MV-4-11 (cell line): ENCODE results near the gene PIP4K2A.
"Not testable (repeated sequence)": the region's sequence is repeated elsewhere in the genome, so short reads cannot be mapped to it uniquely, and the experiment has no call there.

ENCODE experiments used
- DNase-seq: peaks from one replicate; lab custom pipeline; 2025; lab: John Stamatoyannopoulos, UW

The PIP4K2A gene

DNA sequence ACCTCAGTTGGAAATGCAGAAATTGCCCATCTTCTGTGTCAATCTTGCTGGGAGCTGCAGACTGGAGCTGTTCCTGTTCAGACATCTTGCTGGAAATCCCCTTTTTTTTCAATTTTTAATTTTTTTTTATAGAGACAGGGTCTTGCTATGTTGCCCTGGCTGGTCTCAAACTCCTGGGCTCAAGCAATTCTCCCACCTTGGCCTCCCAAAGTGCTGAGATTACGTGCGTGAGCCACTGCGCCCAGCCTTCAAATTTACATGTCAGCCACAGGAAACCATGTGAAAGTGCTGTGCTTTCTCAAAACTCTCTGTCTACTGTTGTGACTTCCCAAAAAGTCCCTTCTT is 200.0 kb downstream of the PIP4K2A start:
- not testable (repeated sequence) for DNase-seq

DNA sequence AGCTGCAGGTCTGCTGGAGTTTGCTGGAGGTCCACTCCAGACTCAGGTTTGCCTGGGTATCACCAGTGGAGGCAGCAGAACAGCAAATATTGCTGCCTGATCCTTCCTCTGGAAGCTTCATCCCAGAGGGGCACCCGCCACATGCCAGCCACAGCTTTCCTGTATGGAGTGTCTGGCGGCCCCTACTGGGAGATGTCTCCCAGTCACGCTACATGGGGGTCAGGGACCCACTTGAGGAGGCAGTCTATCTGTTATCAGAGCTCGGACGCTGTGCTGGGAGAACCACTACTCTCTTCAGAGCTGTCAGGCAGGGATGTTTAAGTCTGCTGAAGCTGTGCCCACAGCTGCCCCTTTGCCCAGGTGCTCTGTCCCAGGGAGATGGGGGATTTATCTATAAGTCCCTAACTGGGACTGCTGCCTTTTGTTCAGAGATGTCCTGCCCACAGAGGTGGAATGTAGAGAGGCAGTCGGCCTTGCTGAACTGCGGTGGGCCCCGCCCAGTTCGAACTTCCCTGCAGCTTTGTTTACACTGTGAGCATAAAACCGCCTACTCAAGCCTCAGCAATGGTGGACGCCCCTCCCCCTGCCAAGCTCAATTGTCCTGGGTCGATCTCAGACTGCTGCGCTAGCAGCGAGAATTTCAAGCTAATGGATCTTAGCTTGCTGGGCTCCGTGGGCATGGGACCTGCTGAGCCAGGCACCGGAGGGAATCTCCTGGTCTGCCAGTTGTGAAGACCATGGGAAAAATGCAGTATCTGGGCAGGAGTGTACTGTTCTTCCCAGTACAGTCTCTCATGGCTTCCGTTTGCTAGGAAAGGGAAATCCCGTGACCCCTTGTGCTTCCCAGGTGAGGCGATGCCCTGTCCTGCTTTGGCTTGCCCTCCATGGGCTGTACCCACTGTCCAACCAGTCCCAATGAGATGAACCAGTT is 200.6 kb downstream of the PIP4K2A start:
- DNase-seq: not testable (repeated sequence)

DNA sequence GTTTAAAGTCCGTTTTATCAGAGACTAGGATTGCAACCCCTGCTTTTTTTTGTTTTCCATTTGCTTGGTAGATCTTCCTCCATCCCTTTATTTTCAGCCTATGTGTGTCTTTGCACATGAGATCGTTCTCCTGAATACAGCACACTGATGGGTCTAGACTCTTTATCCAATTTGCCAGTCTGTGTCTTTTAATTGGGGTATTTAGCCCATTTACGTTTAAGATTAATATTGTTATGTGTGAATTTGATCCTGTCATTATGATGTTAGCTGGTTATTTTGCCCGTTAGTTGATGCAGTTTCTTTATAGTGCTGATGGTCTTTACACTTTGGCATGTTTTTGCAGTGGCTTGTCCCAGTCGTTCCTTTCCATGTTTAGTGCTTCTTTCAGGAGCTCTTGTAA is 202.4 kb downstream of the PIP4K2A start:
- DNase-seq: not testable (repeated sequence)

DNA sequence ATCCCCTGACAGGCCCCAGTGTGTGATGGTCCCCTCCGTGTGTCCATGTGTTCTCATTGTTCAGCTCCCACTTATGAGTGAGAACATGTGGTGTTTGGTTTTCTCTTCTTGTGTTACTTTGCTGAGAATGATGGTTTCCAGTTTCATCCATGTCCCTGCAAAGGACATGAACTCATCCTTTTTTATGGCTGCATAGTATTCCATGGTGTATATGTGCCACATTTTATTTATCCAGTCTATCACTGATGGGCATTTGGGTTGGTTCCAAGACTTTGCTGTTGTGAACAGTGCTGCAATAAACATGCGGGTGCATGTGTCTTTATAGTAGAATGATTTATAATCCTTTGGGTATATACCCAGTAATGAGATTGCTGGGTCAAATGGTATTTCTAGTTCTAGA is 206.2 kb downstream of the PIP4K2A start:
- DNase-seq: not testable (repeated sequence)

DNA sequence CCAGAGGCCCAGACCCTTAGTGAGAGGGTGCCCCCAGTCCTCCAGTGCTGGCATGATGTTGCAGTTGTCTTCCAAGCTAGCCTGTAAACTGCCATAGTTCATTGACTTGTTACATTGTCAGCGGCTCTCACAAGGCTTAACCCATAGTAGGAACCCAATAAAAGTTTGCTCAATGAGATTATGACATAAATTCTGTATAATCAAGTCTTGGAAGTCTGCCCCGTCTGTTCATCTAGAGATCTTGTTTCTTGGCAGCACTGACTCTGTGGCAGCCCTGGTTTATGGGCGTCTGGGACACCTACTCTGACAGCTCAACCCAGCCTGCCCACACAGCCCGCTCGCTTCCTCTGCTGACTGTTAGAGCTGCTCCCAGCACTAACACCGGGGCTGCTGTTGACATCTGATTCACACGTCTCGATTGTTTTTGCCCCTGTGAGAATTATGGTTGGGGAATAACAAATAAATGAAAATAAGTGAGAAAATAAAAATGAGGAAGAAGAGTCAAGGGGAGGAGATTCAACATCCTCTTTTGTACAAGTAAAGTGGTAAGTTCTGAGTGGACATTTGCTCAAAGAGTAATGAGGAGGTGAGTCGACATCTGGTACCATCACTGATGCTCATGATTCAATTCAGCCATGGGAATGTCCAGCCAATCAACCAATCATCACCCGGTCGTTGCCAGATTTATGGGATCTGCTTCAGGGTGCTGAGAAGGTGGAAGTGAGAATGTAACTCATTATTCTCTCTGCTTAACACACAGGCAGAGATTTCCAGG is 208.3 kb downstream of the PIP4K2A start:
- peak; percentile 38 for DNase-seq

DNA sequence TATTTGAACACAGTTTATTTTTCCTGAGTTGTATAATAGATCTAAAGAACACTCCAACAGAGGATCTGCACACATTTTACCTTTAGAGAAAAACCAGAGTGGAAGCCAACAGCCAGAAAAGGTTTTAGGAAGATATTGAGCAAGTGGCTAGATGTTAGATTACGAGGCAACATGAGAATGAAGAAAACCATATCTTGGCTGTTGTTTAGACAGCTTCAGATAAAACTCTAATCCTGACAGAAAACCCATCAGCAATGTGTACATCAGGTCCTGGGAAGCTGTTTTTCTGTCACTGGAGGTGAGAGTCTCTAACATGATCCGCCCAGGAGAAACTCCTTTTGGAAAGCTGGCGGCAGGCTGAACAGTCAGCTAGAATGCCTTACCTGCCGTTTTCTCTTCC is 209.6 kb downstream of the PIP4K2A start:
- no peak for DNase-seq

DNA sequence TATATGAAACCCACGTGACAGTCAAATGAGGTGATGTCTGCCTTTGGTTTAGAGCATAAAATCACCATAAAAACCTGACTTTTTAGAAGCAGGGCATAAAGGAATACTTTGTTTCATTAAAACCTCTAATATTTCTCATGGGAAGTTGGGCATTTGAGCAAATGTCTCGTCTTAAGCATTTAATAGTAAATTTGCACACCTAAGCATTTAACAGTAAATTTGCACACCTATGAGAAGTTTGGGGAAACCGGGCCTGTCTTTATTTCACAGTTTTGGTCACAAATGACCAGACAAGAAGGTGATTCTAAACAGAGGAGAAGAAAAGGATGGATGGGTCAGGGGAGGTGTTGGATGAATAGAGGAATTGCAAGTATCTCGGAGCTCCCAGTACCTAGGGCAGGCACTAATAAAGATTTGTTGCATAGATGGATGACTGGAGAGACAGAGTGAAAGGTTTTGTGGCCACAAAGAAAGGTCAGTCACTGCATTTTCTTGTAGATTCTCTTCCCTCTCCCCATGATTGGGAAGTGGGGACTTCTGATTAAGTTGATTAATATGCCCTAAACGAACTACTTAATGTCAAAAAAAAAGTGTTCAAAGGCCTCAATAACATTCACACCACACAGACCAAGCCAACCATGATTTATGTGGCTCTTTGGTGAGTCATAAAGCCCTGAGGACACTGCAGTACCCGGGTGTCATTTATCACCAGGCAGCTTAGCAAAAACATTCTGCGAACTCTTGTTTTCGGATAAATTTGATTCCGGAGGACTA is 210.9 kb downstream of the PIP4K2A start:
- peak; percentile 34 for DNase-seq

DNA sequence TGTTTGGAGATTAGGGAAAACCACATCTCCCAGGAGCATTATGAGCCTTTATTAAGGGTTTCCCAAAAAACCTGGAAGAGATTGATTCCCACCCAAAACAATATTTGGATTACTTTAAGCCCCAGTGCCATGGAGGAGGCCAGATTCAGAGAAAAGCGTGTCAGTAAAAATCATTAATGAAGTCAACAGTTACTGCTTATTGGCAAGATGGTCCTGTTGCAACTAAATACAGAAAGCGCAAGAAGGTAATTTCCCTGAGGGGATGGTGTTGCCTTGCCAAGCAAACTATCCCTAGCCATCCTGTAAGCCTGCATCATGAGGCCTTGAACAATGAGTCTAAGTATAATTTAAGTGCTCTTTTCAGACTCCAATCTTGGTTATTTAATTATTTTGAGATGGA is 212.5 kb downstream of the PIP4K2A start:
- DNase-seq: no peak

DNA sequence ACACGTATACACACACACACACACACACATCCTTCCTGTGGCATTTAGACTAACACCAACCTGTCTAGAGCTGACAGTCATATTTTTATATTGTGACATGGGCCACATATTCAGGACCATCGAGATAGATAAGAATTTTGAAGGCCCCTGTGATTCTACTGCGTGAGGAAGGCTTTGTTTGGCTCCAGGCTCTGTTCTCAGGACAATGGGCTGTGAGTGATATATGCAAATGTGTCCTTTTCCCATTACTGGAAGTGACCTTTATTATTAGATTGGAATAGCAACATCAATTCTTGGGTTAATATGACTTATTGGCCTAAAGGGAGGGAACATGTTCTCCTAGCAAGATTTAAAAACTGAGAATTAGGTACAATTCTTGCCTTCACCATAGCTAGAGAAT is 213.0 kb downstream of the PIP4K2A start:
- no peak for DNase-seq

DNA sequence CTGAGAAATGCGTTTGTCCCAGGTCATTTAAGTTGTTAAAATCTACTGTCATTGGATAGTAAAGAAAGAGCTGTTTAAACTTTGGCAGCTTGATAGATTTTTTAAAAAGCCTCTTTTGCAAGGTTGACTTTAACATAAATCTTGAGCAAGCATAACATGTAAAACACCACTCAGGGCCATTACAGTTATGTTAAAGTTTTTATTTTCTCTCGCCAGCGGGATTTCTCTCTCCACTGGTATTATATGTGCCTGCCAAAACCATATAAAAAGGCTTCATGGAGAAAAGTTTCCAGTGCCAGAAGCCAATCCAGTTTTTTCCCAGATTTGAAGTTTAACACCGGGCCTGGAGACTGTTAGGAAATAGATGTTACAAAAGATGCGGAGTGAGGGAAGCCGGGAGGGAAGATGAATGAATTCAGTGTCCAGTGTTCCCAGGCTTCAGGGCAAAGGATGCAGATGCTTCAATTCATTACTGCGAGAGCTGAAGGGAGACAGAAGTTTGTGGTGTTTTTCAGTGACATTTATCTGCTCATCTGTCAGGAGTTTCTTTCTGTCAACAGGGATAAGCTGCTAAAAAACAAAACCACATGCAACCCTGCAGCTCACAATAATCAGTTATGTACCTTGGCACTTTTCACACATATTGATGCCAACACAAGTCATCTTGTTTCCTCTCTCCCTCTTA is 213.6 kb downstream of the PIP4K2A start:
- no peak for DNase-seq

DNA sequence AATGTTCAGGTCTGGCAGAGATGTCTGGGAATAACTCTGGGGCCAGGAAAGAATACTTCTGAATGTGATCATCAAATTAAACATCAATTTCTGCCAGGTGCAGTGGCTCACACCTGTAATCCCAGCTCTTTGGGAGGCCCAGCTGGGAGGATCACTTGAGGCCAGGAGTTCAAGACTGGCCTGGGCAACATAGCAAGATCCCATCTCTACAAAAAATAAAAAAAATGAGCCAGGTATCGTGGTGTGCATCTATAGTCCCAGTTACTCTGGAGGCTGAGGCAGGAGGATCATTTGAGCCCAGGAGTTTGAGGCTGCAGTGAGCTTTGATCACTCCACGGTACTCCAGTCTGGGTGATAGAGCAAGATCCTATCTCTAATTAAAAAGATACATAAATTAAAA is 214.4 kb downstream of the PIP4K2A start:
- not testable (repeated sequence) for DNase-seq

DNA sequence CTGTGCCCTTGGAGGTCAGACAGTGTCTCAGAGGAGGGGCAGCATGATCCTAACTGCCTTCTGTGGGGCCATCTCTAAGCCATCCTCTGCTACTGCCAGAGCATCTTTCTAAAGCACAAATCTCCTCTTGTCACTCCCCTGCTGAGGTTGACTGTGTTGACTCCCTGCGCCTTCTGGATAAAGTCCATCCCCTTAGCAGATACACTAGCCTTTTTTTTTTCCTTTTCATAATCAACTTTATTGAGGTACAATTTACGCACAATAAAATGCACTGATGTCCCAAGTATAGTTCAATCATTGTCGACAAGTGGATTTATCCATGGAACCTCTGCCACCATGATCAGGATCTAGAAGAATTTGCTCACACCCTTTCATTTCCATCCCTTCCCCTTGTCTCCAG is 219.0 kb downstream of the PIP4K2A start:
- DNase-seq: no peak

DNA sequence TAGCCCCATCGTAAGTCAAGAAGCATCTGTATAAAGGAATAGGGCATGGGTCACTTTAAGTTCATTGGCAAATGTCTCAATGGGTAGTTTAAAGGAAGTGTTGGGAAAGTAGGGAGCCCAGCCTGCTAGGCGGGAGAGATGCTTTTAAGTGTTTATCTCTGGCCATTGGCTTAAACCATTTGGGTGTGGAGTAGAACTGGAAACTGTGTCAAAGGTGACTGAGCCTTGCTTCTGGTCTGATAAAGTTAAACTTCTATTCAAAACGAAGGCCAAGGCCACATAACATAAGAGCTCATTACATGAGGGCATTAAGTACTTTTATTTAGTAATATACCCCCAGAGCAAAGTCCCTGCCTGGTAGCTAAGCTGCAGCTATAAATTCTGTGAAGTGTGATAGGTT is 220.4 kb downstream of the PIP4K2A start:
- no peak for DNase-seq

DNA sequence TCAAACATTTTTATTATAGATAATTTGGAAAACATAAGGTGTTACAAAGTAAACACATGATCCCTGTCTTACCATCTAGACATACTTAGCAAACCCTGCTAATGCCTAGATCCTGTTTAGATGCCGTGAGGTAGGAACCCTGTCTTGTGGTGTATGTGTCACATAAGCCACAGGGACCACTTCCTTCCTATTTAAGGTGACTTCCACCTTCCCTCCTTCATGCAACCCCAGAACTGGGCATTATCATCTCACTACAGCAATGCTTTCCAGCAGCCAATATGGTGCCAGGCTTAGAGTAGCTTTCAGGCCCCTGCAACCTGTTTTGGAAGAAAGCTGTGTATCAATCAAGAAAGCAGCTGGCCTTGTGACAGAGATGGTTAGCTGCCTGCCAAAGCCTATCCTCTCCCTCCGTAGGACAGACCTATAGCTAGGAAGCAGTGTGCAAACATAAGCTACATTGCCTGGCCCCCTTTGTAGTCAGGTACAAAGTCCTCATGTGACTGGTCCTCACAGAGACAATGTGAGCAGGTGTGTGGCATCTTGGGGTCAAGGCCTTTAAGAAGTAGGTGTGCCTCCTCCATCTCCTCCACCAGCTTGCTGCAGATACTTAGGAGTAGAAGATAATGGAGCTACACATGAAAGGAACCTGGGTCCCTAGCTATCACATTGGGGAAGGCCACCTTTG is 222.3 kb downstream of the PIP4K2A start:
- DNase-seq: peak; percentile 65

DNA sequence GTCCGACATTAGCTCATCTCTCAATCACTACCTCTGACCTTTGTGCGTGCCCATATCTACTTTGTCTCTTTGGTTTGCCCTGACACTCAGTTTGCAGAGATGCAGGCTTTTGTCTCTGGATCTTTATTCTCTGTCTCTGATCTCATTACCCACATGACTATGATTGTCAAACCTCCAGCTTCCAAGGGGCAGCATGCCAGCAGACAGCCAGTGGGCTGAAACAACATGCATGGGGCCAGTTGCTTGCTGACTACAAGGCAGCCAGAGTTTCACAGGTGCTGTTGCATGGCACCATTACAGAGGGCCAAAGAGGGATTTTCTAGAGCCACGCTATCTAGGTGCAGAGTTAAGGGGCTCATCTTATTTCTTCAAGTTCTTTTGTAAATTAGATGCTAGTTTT is 222.9 kb downstream of the PIP4K2A start:
- no peak for DNase-seq

DNA sequence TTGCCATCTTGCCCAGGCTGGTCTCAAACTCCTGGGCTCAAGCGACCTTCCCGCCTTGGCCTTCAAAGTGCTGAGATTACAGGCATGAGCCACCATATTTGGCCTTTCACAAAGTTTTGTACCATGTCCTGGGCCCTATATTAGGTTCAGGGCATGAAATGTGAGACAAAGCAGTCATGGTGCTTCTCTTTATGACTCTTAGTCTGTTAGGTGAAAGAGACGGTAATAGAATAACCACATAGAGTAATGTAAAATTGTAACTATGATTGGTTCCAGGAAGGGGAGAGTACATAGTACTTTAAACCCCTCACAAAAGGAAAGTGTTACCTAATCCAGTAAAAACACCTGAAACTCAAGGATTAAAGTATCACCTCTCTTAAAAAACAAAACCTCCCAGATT is 224.4 kb downstream of the PIP4K2A start:
- no peak for DNase-seq

DNA sequence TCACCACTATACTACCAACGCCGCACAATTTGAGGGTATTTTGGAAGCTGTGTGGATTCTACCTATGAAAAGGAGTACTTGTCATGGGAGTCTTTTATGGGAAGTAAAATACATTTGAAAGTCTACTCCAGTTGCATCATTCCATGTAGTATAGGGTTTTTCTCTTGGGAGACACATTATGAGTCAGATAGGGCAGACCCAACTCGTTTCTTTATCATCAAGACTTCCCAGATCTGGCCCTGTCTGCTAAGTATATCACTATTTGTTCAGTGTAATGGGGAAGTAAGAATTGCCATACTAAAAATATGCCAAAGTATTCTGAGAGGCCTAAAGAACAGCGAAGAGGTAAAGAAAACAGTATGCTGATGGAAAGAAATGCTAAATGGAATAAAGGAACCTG is 224.9 kb downstream of the PIP4K2A start:
- peak; percentile 95 for DNase-seq

DNA sequence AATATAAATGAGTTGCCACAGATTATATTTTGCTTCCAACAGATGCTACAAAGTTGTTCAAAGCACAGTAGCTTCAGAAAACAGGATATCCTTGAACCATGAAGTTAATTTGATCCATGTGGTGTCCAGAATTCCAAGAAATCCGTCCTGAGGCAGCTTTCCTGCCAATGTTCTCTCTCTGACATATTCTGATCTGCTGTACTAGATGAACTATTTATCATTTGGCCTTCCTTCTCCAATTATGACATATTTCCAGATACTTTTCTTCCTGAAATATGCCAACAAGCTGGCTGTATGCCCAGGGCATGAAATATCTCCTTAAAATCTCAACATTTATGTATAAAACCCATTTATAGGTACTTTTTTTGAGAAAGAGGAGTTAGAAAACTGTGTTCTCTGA is 227.9 kb downstream of the PIP4K2A start:
- no peak for DNase-seq
